B cell (primary cell): ENCODE data around the gene GIMAP8. TPM values are rescaled to one million over a fixed set of nuclear protein-coding genes. Genes with fewer than 3 reads are reported as not detected.
"Not testable (repeated sequence)": the region's sequence is repeated elsewhere in the genome, so short reads cannot be mapped to it uniquely, and the experiment has no call there.

Experiments
- ATAC-seq: fragments of 200-7000 bp; cut with Tn5 transposase; one replicate; pipeline ENCODE4 v1.10.0; 2021; ENCODE audit warnings: low read depth, mild to moderate bottlenecking, moderate number of reproducible peaks, moderate library complexity
- CTCF ChIA-PET: fragments of 350-600 bp; sonication (Branson Sonifier 250); formaldehyde crosslinking; loops from one replicate; lab custom pipeline; 2021; ENCODE audit warnings: antibody characterized with exemption, inconsistent platforms; lab: Charles Lee
- POLR2A ChIA-PET: fragments of 350-600 bp; sonication (Branson Sonifier 250); formaldehyde crosslinking; loops from one replicate; lab custom pipeline; 2021; ENCODE audit warnings: antibody characterized with exemption; lab: Charles Lee
- DNase-seq: peaks from one replicate; pipeline ENCODE4 v3.0.0; 2013
- H2AFZ ChIP-seq: 2 replicates; pipeline ENCODE4 v1.6.1; 2012; ENCODE audit warnings: mild to moderate bottlenecking, low read depth, low read length; ENCODE audit not compliant: insufficient read depth, poor library complexity, severe bottlenecking
- H3K27ac ChIP-seq, 2 donors: 1 replicate in 1 of 2; 2 replicates in 1 of 2; pipeline ENCODE4 v1.5.1; 2012 to 2013; ENCODE audit warnings: low read length in 2 of 2, mild to moderate bottlenecking in 2 of 2, moderate library complexity in 1 of 2
- H3K27me3 ChIP-seq, 4 experiments: fragments of 200-600 bp in 1 of 4; sonication (generic) in 1 of 4; replicated peaks in 1 of 4; 1 replicate in 2 of 4; 2 replicates in 2 of 4; pipeline versions ENCODE4 v1.6.1 to v1.7.0; 2013 to 2016; ENCODE audit warnings: low read length in 3 of 4, mild to moderate bottlenecking in 2 of 4, mixed read lengths in 1 of 4, moderate library complexity in 1 of 4; ENCODE audit not compliant: insufficient read depth in 4 of 4, control insufficient read depth in 3 of 4; ENCODE audit errors: control extremely low read depth in 1 of 4
- H3K36me3 ChIP-seq, 2 experiments: replicated peaks in 1 of 2; 1 replicate in 1 of 2; 2 replicates in 1 of 2; pipeline versions ENCODE4 v1.6.1 to v1.7.1; 2013; ENCODE audit warnings: low read length in 1 of 2; ENCODE audit not compliant: insufficient read depth in 2 of 2, control insufficient read depth in 1 of 2; ENCODE audit errors: control extremely low read depth in 1 of 2, extremely low read depth in 1 of 2
- H3K4me1 ChIP-seq, 2 donors: fragments of 200-600 bp in 1 of 2; sonication (generic) in 1 of 2; 1 replicate in 1 of 2; 2 replicates in 1 of 2; pipeline versions ENCODE4 v1.5.1 to v1.6.1; 2013 to 2017; ENCODE audit warnings: low read length in 2 of 2; ENCODE audit not compliant: control insufficient read depth in 2 of 2, insufficient read depth in 2 of 2
- H3K4me2 ChIP-seq: replicated peaks from 2 replicates; pipeline ENCODE3; 2012; ENCODE audit warnings: mild to moderate bottlenecking, low read depth, low read length; ENCODE audit not compliant: poor library complexity, severe bottlenecking
- H3K4me3 ChIP-seq, 5 experiments: fragments of 200-600 bp in 1 of 5; sonication (generic) in 1 of 5; 1 replicate in 3 of 5; 2 replicates in 2 of 5; pipeline versions ENCODE4 v1.5.1 to v1.7.0; 2011 to 2016; ENCODE audit warnings: low read length in 4 of 5, mild to moderate bottlenecking in 4 of 5, low read depth in 2 of 5, control low read depth in 1 of 5, moderate library complexity in 1 of 5; ENCODE audit not compliant: insufficient read depth in 1 of 5; ENCODE audit errors: control extremely low read depth in 1 of 5, extremely low read depth in 1 of 5
- H3K79me2 ChIP-seq: fragments of 200-600 bp; sonication (generic); one replicate; pipeline ENCODE4 v1.6.0; 2016; ENCODE audit warnings: low read length; ENCODE audit not compliant: control insufficient read depth, insufficient read depth
- H3K9ac ChIP-seq: fragments of 200-600 bp; sonication (generic); 2 replicates; pipeline ENCODE4 v1.6.1; 2017; ENCODE audit warnings: mild to moderate bottlenecking, low read length, moderate library complexity
- H3K9me3 ChIP-seq, 3 donors: one replicate each; pipeline versions ENCODE4 v1.6.1 to v1.7.1; 2013; ENCODE audit warnings: low read length in 2 of 3; ENCODE audit not compliant: control insufficient read depth in 2 of 3, insufficient read depth in 1 of 3; ENCODE audit errors: control extremely low read depth in 1 of 3
- H4K20me1 ChIP-seq: 2 replicates; pipeline ENCODE4 v1.6.0; 2012; ENCODE audit warnings: mild to moderate bottlenecking, low read length; ENCODE audit not compliant: insufficient read depth, control insufficient read depth, poor library complexity, severe bottlenecking
- H3K27ac Mint-ChIP-seq: one replicate; pipeline ENCODE4 v1.8.0; 2021; ENCODE audit warnings: mixed read lengths
- H3K27me3 Mint-ChIP-seq: one replicate; pipeline ENCODE4 v1.8.0; 2021; ENCODE audit warnings: mixed read lengths
- H3K4me1 Mint-ChIP-seq: one replicate; pipeline ENCODE4 v1.8.0; 2021; ENCODE audit warnings: mixed read lengths
- H3K4me3 Mint-ChIP-seq: one replicate; pipeline ENCODE4 v1.8.0; 2021; ENCODE audit warnings: mixed read lengths
- H3K9me3 Mint-ChIP-seq: one replicate; pipeline ENCODE4 v1.8.0; 2022; ENCODE audit warnings: mixed read lengths; ENCODE audit not compliant: insufficient read depth
- EZH2 ChIP-seq: IDR thresholded peaks from 2 replicates; pipeline ENCODE4 v1.6.1; 2012; ENCODE audit warnings: borderline replicate concordance, low read depth, mild to moderate bottlenecking, moderate library complexity, low read length; ENCODE audit not compliant: insufficient read depth, poor library complexity, severe bottlenecking
- WGBS: methylation state at CpG from one replicate; pipeline ENCODE4 v1.1.5; 2013; ENCODE audit warnings: missing lambda C conversion rate; ENCODE audit not compliant: insufficient coverage; 5-methylcytosine and 5-hydroxymethylcytosine counted together
- intact Hi-C: fragments of 100-400 bp; cut with micrococcal nuclease; formaldehyde crosslinking; loops from one replicate; pipeline ENCODE4 v1.10.0; 2022
- polyA plus RNA-seq: library from polyadenylated mRNA; depleted of rRNA; stranded (reverse); fragments of >200 nt; gene quantifications from 2 replicates; pipeline ENCODE4 v1.2.3, GENCODE V29; 2012
- total RNA-seq, 2 donors: library from RNA; stranded (reverse); fragments of 120-200 nt in 1 of 2; gene quantifications; 1 replicate in 1 of 2; 2 replicates in 1 of 2; pipeline versions ENCODE4 v1.2.3 to v1.2.4, GENCODE V29; 2013 to 2022
- TF ChIP-seq, protein P1 (sequence below): fragments of 200-600 bp; IDR thresholded peaks from one replicate; pipeline ENCODE4 v1.8.0; 2022; ENCODE audit warnings: antibody characterized with exemption, mild to moderate bottlenecking

Gene GIMAP8
- total and polyA plus RNA-seq, 2 donors (not counting 1 experiment from before 2014, with no cell fraction given): 0.34 to 0.47 TPM

GRCh38 chr7:150487625-150488024 lies 37.2 kb downstream of the GIMAP8 start:
- H3K4me3 Mint-ChIP-seq: no peak overlapping the region
- intact Hi-C loops: no loop called here
- TF ChIP-seq, protein P1, sequence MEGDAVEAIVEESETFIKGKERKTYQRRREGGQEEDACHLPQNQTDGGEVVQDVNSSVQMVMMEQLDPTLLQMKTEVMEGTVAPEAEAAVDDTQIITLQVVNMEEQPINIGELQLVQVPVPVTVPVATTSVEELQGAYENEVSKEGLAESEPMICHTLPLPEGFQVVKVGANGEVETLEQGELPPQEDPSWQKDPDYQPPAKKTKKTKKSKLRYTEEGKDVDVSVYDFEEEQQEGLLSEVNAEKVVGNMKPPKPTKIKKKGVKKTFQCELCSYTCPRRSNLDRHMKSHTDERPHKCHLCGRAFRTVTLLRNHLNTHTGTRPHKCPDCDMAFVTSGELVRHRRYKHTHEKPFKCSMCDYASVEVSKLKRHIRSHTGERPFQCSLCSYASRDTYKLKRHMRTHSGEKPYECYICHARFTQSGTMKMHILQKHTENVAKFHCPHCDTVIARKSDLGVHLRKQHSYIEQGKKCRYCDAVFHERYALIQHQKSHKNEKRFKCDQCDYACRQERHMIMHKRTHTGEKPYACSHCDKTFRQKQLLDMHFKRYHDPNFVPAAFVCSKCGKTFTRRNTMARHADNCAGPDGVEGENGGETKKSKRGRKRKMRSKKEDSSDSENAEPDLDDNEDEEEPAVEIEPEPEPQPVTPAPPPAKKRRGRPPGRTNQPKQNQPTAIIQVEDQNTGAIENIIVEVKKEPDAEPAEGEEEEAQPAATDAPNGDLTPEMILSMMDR: no peak
- no peak for TF ChIP-seq EZH2
- H3K9me3 Mint-ChIP-seq: no peaks in the 10 kb centered on the region
- Histone ChIP-seq H3K4me3 (no peak overlapping the region), H3K79me2 (no peaks in the 10 kb centered on the region), H3K27me3 (no peaks in the 10 kb centered on the region), H2AFZ (no peak overlapping the region), H3K36me3 (no peaks in the 10 kb centered on the region), H3K9me3 (no peaks in the 10 kb centered on the region), H3K27ac (no peak overlapping the region), H4K20me1 (no peaks in the 10 kb centered on the region), H3K9ac (no peak overlapping the region), H3K4me1 (peaks cover 7 to 8% of the 10 kb centered on the region in 2 donors), H3K4me2 (no peak overlapping the region)
- ATAC-seq (no peak), DNase-seq (no peak)
- ChIA-PET POLR2A (no interaction called here), CTCF (no interaction called here)
- no peak overlapping the region for H3K27ac Mint-ChIP-seq
- WGBS: no CpG with 5 or more reads among the region's 2 CpGs
- H3K4me1 Mint-ChIP-seq: peaks cover 12% of the 10 kb centered on the region
- peaks cover 9% of the 10 kb centered on the region for H3K27me3 Mint-ChIP-seq

DNA sequence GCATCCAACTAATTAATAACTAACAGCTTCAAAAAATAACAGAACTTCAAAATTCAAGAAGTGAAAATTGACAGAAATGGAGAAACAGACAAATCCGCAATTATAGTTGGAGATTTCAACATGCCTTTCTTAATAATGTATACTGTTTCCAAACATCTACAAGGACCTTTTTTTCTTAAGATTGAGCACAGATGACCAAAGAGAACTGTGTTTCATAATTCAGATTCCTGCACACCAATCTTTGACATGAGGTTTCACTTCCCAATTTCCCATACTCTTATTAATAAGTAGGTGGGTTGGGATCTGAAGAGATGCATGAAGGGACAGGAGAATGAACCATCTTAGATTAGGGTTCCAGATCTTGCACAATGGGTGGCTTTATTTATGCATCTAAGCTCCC lies 39.4 kb downstream of the GIMAP8 start:
- H3K27ac Mint-ChIP-seq: no peak overlapping the region
- WGBS: no CpG with 5 or more reads among the region's 1 CpG
- DNase-seq: no peak

GRCh38 chr7:150493442-150493841 lies 43.0 kb downstream of the GIMAP8 start:
- H3K27ac ChIP-seq, ATAC-seq, POLR2A ChIA-PET, H3K4me3 Mint-ChIP-seq, H3K9me3 Mint-ChIP-seq, intact Hi-C loops, CTCF ChIA-PET, H3K4me2 ChIP-seq, H3K4me3 ChIP-seq, H3K79me2 ChIP-seq, H3K4me1 ChIP-seq, H3K27me3 ChIP-seq, H4K20me1 ChIP-seq, H3K4me1 Mint-ChIP-seq, DNase-seq, H3K9me3 ChIP-seq, H2AFZ ChIP-seq, H3K36me3 ChIP-seq, H3K9ac ChIP-seq, H3K27ac Mint-ChIP-seq: not testable (repeated sequence)
- H3K27me3 Mint-ChIP-seq: peaks cover 12% of the 10 kb centered on the region
- WGBS: no CpG with 5 or more reads among the region's 3 CpGs

More for the DNA sequence above, 39.4 kb downstream of the GIMAP8 start:
- H3K4me1 Mint-ChIP-seq: no peaks in the 10 kb centered on the region
- no peaks in the 10 kb centered on the region for H3K79me2 ChIP-seq
- POLR2A ChIA-PET: no interaction called here
- CTCF ChIA-PET: no interaction called here
- no peak overlapping the region for H3K27ac ChIP-seq
- H2AFZ ChIP-seq: no peak overlapping the region
- H3K9me3 ChIP-seq: no peaks in the 10 kb centered on the region
- TF ChIP-seq, protein P1: no peak
- TF ChIP-seq EZH2: no peak
- peaks cover 9% of the 10 kb centered on the region for H3K27me3 Mint-ChIP-seq
- H3K9ac ChIP-seq: no peak overlapping the region
- no peak overlapping the region for H3K4me2 ChIP-seq
- no peaks in the 10 kb centered on the region for H3K9me3 Mint-ChIP-seq
- H4K20me1 ChIP-seq: no peaks in the 10 kb centered on the region
- H3K36me3 ChIP-seq: no peaks in the 10 kb centered on the region
- intact Hi-C loops: no loop called here
- H3K4me3 Mint-ChIP-seq: no peak overlapping the region
- no peaks in the 10 kb centered on the region for H3K4me1 ChIP-seq
- no peaks in the 10 kb centered on the region for H3K27me3 ChIP-seq
- no peak overlapping the region for H3K4me3 ChIP-seq
- no peak for ATAC-seq
